KOPT-K1 (cell line): ENCODE measurements around the gene TDRD12.

Source experiments
- H3K27ac ChIP-seq: fragments of 200-600 bp; sonication (generic); 2 replicates; pipeline ENCODE4 v1.5.1; 2016; ENCODE audit warnings: antibody characterized with exemption, mild to moderate bottlenecking, low read depth, low read length; ENCODE audit not compliant: poor library complexity, severe bottlenecking
- H3K36me3 ChIP-seq: fragments of 200-600 bp; sonication (generic); 2 replicates; pipeline ENCODE4 v1.5.1; 2017; ENCODE audit warnings: antibody characterized with exemption, mild to moderate bottlenecking, low read length, moderate library complexity; ENCODE audit not compliant: insufficient read depth
- H3K9me3 ChIP-seq: fragments of 200-600 bp; sonication (generic); 2 replicates; pipeline ENCODE4 v1.5.1; 2017; ENCODE audit warnings: antibody characterized with exemption, low read length, mild to moderate bottlenecking; ENCODE audit not compliant: insufficient read depth, poor library complexity, severe bottlenecking

Gene TDRD12

GRCh38 chr19:32800754-32801153, 81.2 kb downstream of the TDRD12 start:
- Histone ChIP-seq H3K9me3 (no peaks in the 10 kb centered on the region), H3K36me3 (no peaks in the 10 kb centered on the region), H3K27ac (no peak overlapping the region)

- Histone ChIP-seq H3K9me3 (no peaks in the 10 kb centered on the region), H3K27ac (no peak overlapping the region), H3K36me3 (no peaks in the 10 kb centered on the region)
Measured at GRCh38 chr19:32802840-32803239, 83.3 kb downstream of the TDRD12 start.

GRCh38 chr19:32808236-32808635, 88.7 kb downstream of the TDRD12 start:
- H3K9me3 ChIP-seq: no peaks in the 10 kb centered on the region

GRCh38 chr19:32809254-32809653, 89.7 kb downstream of the TDRD12 start:
- no peaks in the 10 kb centered on the region for H3K36me3 ChIP-seq

More at GRCh38 chr19:32808236-32808635, 88.7 kb downstream of the TDRD12 start:
- no peaks in the 10 kb centered on the region for H3K36me3 ChIP-seq
- H3K27ac ChIP-seq: no peak overlapping the region

DNA sequence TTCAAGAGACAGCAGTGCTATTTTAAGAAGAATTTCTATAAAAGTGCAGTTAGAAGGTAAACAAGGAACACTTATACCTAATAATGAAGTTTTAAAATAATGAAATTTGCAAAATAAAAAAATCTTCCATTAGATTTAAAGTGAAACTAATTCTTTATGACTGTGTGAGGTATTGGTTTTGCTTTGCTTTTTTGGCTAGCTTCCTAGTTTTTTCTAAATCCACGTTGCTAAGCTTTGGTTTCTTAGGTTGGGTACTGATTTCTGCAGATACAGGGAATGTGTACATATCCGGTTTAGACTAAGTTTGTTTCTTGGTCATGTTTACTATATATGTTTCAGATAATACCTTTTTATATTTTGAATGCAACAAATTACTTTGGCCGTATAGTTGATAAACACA, 90.2 kb downstream of the TDRD12 start:
- no peaks in the 10 kb centered on the region for H3K9me3 ChIP-seq
- H3K27ac ChIP-seq: no peak overlapping the region
- no peaks in the 10 kb centered on the region for H3K36me3 ChIP-seq

More at GRCh38 chr19:32809254-32809653, 89.7 kb downstream of the TDRD12 start:
- Histone ChIP-seq H3K9me3 (no peaks in the 10 kb centered on the region), H3K27ac (no peak overlapping the region)

GRCh38 chr19:32810452-32810851, 90.9 kb downstream of the TDRD12 start:
- Histone ChIP-seq H3K36me3 (no peaks in the 10 kb centered on the region), H3K27ac (no peak overlapping the region), H3K9me3 (no peaks in the 10 kb centered on the region)

- no peaks in the 10 kb centered on the region for H3K9me3 ChIP-seq
- no peaks in the 10 kb centered on the region for H3K36me3 ChIP-seq
Measured at GRCh38 chr19:32811151-32811550, 91.6 kb downstream of the TDRD12 start.

DNA sequence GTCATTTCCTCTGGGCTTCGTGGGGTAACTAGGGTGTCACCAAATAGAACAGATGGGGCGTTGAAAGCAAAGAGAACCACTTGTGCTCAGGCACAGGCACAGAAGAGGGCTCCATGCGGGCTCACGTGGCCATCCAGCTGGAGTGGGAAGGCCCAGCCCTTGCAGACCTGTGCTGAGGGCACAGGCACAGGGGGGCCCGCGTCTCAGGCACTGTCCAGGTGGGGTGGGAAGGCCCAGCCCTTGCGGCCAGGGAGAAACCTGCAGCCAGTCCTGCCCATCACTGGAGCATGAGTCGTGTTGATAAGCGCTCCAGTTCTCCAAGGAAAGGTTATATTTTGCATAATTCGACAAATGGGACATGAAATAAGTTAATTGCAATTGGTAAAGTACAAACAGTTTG, 92.5 kb downstream of the TDRD12 start:
- Histone ChIP-seq H3K27ac (no peak overlapping the region), H3K9me3 (no peaks in the 10 kb centered on the region), H3K36me3 (no peaks in the 10 kb centered on the region)

More at GRCh38 chr19:32811151-32811550, 91.6 kb downstream of the TDRD12 start:
- no peak overlapping the region for H3K27ac ChIP-seq

- no peak overlapping the region for H3K27ac ChIP-seq
- no peaks in the 10 kb centered on the region for H3K9me3 ChIP-seq
- H3K36me3 ChIP-seq: no peaks in the 10 kb centered on the region
Measured at GRCh38 chr19:32812571-32812970, 93.0 kb downstream of the TDRD12 start.

GRCh38 chr19:32813862-32814425, 94.4 kb downstream of the TDRD12 start:
- H3K9me3 ChIP-seq: no peaks in the 10 kb centered on the region
- H3K36me3 ChIP-seq: no peaks in the 10 kb centered on the region
- no peak overlapping the region for H3K27ac ChIP-seq

GRCh38 chr19:32814624-32815023, 95.1 kb downstream of the TDRD12 start:
- no peak overlapping the region for H3K27ac ChIP-seq
- H3K36me3 ChIP-seq: no peaks in the 10 kb centered on the region
- no peaks in the 10 kb centered on the region for H3K9me3 ChIP-seq

DNA sequence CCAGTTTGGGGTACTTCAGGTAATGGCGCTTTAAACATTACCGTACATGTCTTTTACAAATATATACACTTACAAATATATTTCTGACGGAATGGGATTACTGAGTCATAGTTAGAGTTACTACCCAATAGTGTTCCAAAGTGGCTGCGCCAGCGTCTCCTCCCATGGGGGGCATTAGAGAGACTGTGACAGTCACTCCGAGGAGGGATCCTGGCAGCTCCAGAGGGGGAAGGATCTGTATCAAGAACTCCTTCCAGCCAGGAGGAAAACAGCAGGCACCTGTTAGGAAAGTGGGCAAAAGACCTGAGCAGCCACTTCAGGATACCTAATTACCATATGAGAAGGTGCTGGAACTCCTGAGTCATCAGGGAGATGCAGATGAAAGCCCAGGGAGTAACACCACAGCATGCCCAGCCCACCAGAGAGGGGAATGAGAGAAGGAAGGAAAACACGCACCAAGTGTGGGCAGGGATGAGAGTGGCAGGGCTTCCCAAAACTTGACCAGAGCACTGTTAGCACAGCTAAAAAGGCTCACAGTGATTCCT, 97.1 kb downstream of the TDRD12 start:
- Histone ChIP-seq H3K9me3 (no peaks in the 10 kb centered on the region), H3K27ac (no peak overlapping the region), H3K36me3 (no peaks in the 10 kb centered on the region)

DNA sequence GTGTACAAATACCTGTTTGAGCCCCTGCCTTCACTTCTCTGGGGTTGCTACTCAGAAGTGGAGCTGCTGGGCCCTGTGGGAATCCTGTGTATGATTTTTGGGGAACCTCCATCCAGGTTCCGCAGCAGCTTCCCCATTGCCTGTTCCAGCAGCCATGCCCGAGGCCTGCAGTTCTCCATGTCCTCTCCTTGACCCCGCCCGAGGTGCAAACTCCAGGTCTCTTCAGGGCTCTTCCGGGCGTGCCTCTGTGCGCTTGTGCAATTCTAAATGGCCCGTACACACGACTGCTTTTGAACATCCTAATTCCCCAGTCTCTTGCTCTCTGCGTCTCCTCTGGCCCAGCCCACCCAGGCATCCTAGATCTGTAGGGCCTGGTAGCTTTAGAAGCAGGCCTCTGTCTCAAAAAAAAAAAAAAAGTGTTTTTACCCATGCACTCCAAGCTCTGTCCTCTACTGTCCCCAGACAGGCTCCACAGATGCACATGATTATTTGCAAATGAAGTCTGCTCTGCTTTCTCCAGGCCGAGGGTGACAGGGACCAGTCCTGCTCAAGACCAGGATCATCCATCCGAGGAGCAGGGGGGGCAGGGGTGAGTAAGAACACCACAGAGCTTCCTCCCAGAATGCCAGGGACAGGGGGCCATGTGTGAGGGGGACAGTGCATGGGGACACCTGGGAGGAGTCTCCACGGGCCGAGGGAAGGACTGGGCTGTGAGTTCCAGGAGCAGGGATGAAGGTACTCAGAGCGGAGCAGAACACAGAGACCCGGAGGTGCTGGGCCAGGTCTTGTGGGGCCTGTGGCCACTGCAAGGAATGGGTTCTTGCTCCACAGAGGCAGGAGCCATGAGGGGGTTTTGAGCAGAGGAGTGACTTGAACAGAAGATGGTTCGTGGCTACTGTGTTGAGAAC, 98.3 kb downstream of the TDRD12 start:
- Histone ChIP-seq H3K27ac (no peak overlapping the region), H3K36me3 (no peaks in the 10 kb centered on the region), H3K9me3 (no peaks in the 10 kb centered on the region)

DNA sequence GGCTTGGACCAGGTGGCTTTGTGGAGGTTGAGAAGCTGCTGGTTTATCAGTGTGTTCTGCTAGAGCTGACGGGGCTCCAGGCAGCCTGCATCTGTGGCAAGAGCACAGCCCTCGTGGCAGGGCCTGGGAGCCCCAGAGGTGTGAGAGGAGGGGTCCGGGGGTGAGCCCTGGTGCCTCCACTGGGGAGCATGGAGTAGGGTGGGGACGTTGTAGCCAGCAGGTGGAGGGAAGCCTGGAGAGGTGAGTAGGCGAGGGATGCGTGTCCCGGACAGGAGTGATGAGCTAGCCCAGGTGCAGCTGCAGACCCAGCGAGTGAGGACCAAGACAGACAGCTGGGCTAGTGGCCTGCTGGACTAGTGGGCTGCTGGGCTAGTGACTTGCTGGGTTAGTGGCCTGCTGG, 99.0 kb downstream of the TDRD12 start:
- Histone ChIP-seq H3K27ac (no peak overlapping the region), H3K36me3 (no peaks in the 10 kb centered on the region)

More for the DNA sequence above, 99.0 kb downstream of the TDRD12 start:
- H3K9me3 ChIP-seq: no peaks in the 10 kb centered on the region
